Parathyroid adenoma (tissue), 2 donors: Measurements from ENCODE around the gene THSD4.

Experiments
- H2AFZ ChIP-seq: fragments of 300-600 bp; sonication (generic); one replicate; pipeline ENCODE4 v1.7.0; 2017; ENCODE audit warnings: antibody characterized with exemption, mild to moderate bottlenecking
- H3K27ac ChIP-seq: fragments of 300-600 bp; sonication (generic); one replicate; pipeline ENCODE4 v1.7.0; 2017
- H3K27me3 ChIP-seq: fragments of 300-600 bp; sonication (generic); one replicate; pipeline ENCODE4 v1.7.0; 2017; ENCODE audit warnings: low read length; ENCODE audit not compliant: control insufficient read depth, insufficient read depth
- H3K36me3 ChIP-seq: fragments of 300-600 bp; sonication (generic); one replicate; pipeline ENCODE4 v1.7.0; 2017; ENCODE audit warnings: low read length; ENCODE audit not compliant: control insufficient read depth, insufficient read depth
- H3K4me1 ChIP-seq: fragments of 300-600 bp; sonication (generic); one replicate; pipeline ENCODE4 v1.7.0; 2017; ENCODE audit warnings: control low read depth
- H3K4me2 ChIP-seq: fragments of 300-600 bp; sonication (generic); one replicate; pipeline ENCODE4 v1.7.0; 2017; ENCODE audit warnings: low read length
- H3K4me3 ChIP-seq: fragments of 300-600 bp; sonication (generic); one replicate; pipeline ENCODE4 v1.7.0; 2017; ENCODE audit warnings: low read depth, low read length
- H3K79me2 ChIP-seq: fragments of 300-600 bp; sonication (generic); one replicate; pipeline ENCODE4 v1.7.0; 2017; ENCODE audit warnings: control low read depth
- H3K9ac ChIP-seq: fragments of 300-600 bp; sonication (generic); one replicate; pipeline ENCODE4 v1.7.0; 2017; ENCODE audit warnings: mild to moderate bottlenecking
- H3K9me3 ChIP-seq: fragments of 300-600 bp; sonication (generic); one replicate; pipeline ENCODE4 v1.7.0; 2017; ENCODE audit warnings: low read length; ENCODE audit not compliant: control insufficient read depth
- CTCF ChIP-seq: fragments of 300-600 bp; sonication (generic); IDR thresholded peaks from one replicate; pipeline ENCODE4 v1.7.0; 2017; ENCODE audit warnings: antibody characterized with exemption, mild to moderate bottlenecking
- donor health status: primary hyperparathyroidism.

Gene THSD4

GRCh38 chr15:71274448-71274798 lies 159.2 kb downstream of the THSD4 start:
- no peak overlapping the region for H3K9ac ChIP-seq
- H3K4me3 ChIP-seq: no peak overlapping the region
- H3K36me3 ChIP-seq: no peaks in the 10 kb centered on the region
- no peaks in the 10 kb centered on the region for H3K27me3 ChIP-seq
- no peaks in the 10 kb centered on the region for H3K79me2 ChIP-seq
- no peaks in the 10 kb centered on the region for H3K4me1 ChIP-seq
- no peak overlapping the region for H2AFZ ChIP-seq
- no peak for TF ChIP-seq CTCF
- H3K9me3 ChIP-seq: no peaks in the 10 kb centered on the region
- H3K27ac ChIP-seq: no peak overlapping the region
- H3K4me2 ChIP-seq: no peak overlapping the region

DNA sequence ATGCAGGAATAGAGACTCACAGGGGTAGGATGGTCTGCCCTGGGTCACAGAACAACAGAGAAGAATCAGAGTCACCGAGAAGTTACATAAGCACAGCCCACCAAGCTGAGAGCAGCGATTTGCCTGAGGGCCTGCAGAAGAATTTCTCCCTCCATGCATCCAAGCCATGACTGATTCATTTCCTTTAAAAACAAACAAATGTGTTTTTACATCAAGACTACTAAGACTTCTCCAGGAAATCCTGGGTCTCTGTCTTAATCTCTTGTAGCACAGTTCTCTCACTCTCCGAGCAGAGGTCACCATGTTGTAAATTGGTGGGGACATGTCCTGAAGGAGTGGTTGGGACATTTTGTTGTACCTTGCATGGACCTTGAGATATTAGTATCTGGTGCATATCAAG lies 159.8 kb downstream of the THSD4 start:
- Histone ChIP-seq H3K4me2 (no peak overlapping the region), H3K79me2 (no peaks in the 10 kb centered on the region), H3K27ac (no peak overlapping the region), H2AFZ (no peak overlapping the region), H3K9me3 (no peaks in the 10 kb centered on the region), H3K4me1 (no peaks in the 10 kb centered on the region), H3K36me3 (no peaks in the 10 kb centered on the region), H3K9ac (no peak overlapping the region), H3K27me3 (no peaks in the 10 kb centered on the region), H3K4me3 (no peak overlapping the region)
- no peak for TF ChIP-seq CTCF

DNA sequence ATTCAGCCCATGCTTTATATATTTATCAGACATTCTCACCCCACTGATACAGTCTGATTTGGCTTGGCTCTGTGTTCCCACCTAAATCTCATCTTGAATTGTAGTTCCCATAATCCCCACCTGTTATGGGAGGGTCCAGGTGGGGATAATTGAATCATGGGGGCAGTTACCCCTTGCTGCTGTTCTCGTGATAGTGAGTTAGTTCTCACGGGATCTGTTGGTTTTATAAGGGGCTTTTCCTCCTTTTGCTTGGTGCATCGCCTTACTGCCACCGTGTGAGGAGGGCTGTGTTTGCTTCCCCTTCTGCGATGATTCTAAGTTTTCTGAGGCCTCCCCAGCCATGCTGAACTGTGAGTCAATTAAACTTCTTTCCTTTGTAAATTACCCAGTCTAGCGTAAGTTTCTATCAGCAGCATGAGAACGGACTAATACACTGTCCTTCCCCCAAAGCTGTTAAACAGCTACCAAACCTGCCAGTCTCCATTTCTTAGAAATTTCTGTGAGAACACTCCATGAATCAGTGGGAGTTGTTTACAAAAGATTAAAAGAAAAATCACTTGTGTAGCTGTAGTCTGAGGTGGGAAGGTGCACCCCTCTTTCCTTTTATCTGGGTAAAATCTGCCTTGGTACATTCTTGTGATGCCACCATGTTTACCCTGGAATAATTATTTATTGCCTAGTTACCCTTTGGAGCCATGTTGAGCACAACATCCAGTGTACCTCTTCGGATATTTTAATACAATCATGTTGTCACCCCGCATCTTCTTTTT lies 160.5 kb downstream of the THSD4 start:
- H3K9ac ChIP-seq: no peak overlapping the region
- H3K9me3 ChIP-seq: no peaks in the 10 kb centered on the region
- H2AFZ ChIP-seq: no peak overlapping the region
- no peak overlapping the region for H3K27ac ChIP-seq
- H3K4me2 ChIP-seq: no peak overlapping the region
- no peaks in the 10 kb centered on the region for H3K4me1 ChIP-seq
- H3K79me2 ChIP-seq: no peaks in the 10 kb centered on the region
- no peaks in the 10 kb centered on the region for H3K27me3 ChIP-seq
- no peak for TF ChIP-seq CTCF
- H3K4me3 ChIP-seq: no peak overlapping the region
- no peaks in the 10 kb centered on the region for H3K36me3 ChIP-seq

DNA sequence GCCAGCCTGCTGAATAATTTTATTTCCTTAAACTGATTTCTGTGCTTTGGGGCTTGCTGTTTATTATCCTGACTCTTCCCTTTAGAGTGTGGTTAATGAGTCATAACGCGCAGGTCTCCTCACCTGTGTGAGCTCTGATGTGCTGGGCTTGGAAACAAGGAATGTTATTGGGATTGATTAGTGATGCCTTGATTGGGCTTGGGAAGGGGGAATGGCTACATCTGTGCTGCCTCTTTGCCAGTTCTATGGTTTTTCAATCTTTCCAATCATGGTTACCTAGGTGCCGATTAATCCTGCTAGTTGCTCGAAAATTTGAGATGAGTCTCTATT lies 161.0 kb downstream of the THSD4 start:
- TF ChIP-seq CTCF: no peak
- Histone ChIP-seq H3K79me2 (no peaks in the 10 kb centered on the region), H3K27ac (no peak overlapping the region), H3K4me2 (no peak overlapping the region), H3K9ac (no peak overlapping the region), H3K36me3 (no peaks in the 10 kb centered on the region), H3K9me3 (no peaks in the 10 kb centered on the region), H3K27me3 (no peaks in the 10 kb centered on the region), H2AFZ (no peak overlapping the region), H3K4me1 (no peaks in the 10 kb centered on the region), H3K4me3 (no peak overlapping the region)
